ENCODE data around the gene NPM3. TPM values are rescaled to one million over a fixed set of nuclear protein-coding genes. Genes with fewer than 3 reads are reported as not detected.

NPM3 gene
- total RNA-seq, 1 donor from 2014 or later, result 45.2 TPM

DNA sequence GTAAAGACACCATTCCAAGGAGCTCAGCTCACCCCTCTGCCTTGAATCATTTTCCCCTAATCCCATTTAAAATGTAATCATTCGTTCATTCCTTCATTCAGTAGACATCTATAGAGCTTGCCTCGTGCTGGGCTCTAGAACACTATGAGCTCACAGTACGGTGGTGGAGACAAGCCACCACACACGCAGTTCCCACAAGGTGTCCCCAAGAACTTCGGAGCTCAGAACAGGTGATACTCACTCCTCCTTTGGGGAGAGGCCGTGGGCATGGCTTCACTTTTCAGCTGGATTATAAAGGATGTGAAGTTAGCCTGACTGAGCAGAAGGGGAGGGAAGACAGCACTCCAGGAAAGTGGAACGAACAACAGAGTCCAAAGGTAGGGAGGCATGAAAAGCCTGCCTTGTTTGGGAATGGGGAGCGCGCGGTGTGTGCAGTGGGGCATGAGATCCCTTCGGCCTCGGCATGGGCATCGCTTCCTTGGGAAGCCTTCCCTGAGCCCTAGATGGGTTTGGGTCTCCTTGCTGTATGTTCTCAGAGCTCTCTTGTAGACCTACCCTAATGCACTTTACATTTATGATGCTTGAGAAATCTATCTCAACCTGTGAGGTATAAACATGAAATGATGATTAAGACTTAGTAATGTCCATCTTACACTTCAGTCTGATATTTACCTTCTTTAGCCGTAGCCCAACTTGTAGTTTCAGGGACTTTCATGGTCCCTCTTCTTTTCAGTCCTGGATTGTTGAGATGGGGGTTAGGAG is 35.8 kb upstream of the NPM3 start:
- H3K27me3 Mint-ChIP-seq (ENCODE audit: low read depth), result no peaks in the 10 kb centered on the region
- DNase-seq (ENCODE audit: low spot score in 2 of 2, unreplicated experiment in 2 of 2), result peak in 1 of 2 experiments; percentile 50
- peaks cover 33% of the 10 kb centered on the region for H3K4me1 Mint-ChIP-seq
- H3K4me3 Mint-ChIP-seq, result peak overlapping the region; percentile 98
- H3K9me3 Mint-ChIP-seq, result no peaks in the 10 kb centered on the region
- TF ChIP-seq, protein P1, sequence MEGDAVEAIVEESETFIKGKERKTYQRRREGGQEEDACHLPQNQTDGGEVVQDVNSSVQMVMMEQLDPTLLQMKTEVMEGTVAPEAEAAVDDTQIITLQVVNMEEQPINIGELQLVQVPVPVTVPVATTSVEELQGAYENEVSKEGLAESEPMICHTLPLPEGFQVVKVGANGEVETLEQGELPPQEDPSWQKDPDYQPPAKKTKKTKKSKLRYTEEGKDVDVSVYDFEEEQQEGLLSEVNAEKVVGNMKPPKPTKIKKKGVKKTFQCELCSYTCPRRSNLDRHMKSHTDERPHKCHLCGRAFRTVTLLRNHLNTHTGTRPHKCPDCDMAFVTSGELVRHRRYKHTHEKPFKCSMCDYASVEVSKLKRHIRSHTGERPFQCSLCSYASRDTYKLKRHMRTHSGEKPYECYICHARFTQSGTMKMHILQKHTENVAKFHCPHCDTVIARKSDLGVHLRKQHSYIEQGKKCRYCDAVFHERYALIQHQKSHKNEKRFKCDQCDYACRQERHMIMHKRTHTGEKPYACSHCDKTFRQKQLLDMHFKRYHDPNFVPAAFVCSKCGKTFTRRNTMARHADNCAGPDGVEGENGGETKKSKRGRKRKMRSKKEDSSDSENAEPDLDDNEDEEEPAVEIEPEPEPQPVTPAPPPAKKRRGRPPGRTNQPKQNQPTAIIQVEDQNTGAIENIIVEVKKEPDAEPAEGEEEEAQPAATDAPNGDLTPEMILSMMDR (IDR thresholded peaks at IDR 0.05; ENCODE audit: unreplicated experiment), result no peak
- peak overlapping the region; percentile 99 for H3K27ac Mint-ChIP-seq
- H3K36me3 Mint-ChIP-seq, result no peaks in the 10 kb centered on the region

DNA sequence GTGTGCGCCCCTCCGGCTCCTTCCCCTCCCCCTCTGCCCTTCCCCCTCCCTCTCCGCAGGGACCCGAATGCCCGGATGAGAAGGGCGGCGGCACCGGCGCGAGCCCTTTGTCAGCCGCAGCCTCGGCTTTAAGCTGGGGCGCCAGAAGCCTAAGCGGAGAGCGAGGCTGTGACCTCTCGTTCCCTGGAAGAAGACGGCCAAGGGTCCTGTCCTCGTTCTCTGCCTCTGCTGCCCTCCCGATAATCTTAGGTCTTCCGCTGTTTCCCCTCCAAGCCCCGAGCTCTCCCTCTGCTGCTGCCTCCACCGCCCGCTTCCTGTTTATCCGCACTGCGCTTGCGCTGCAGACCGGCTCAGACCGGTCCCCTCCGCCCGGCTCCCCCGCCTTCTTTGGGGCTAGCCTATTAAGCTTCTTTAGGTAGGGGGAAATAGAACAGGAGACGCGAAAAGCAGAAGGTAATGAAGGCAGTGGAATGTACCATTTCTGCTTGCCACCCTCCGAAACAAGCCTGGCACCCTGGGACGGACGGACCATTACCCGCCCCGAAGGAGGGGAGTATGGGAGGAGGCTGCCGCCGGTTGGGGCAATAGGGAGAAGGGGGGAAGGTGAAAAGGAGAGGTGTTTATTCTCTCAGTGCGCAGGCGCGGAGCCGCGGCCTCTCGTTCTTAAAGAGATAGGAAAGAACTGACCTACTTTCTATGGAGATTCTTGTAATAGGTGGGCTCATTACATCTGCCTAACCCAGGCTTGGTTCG is 35.0 kb upstream of the NPM3 start, which contains the start of gene OGA:
TSS of gene OGA (minus strand) at position 326 of the 753 bp plus-strand sequence. CDS start 422 bp downstream, outside the sequence.
- Mint-ChIP-seq H3K27me3 (ENCODE audit: low read depth) (no peaks in the 10 kb centered on the region), H3K9me3 (no peaks in the 10 kb centered on the region), H3K4me3 (peak within 1 kb of the TSS; percentile 98), H3K27ac (peak within 1 kb of the TSS; percentile 99), H3K36me3 (no peaks in the 10 kb centered on the region), H3K4me1 (peaks cover 40% of the 10 kb centered on the region)
- DNase-seq (ENCODE audit: low spot score in 2 of 2, unreplicated experiment in 2 of 2), result peak; percentile 97
- TF ChIP-seq, protein P1 (IDR thresholded peaks at IDR 0.05; ENCODE audit: unreplicated experiment), result no peak

DNA sequence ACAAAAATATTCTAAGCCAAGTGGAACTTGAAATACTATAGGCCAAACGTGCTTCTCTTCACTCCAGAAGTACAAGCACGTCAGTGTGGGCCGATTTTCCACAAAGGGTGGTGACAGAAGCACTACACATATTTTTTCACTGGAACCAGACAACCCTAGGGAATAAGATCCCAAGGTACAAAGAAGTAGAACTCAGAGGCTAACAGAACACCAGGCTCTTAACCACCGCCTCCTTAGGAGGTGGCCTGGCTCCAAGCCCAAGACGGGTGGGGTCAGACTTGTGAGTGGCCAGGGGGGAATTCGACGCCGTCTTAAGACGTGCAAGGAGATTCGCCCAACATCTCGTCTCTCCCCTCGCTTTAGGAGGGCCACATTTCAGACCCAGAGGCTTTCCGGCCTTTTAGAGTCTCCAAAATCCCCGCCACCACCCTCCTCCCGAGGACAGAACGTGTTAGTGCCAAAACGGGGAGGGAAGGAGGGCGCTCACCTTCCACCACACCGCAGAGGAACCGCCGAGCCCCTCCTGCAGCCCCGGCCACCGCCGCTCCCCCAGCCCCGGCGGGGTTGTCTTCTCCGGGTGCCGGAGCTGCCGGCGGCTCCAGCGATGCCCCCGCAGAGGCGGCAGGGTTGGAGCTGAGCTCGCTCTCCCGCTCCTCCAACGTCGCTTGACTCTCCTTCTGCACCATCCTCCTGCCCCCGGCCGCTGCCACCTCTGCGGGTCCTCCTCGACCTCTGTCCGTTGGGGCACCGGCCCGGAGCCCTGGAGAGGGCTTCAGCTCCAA is 34.3 kb upstream of the NPM3 start:
- Mint-ChIP-seq H3K4me3 (peak overlapping the region; percentile 98), H3K27ac (peak overlapping the region; percentile 99), H3K9me3 (no peaks in the 10 kb centered on the region), H3K4me1 (peaks cover 41% of the 10 kb centered on the region), H3K36me3 (peaks cover 2% of the 10 kb centered on the region), H3K27me3 (ENCODE audit: low read depth) (no peaks in the 10 kb centered on the region)
- peak in 1 of 2 experiments; percentile 62 for DNase-seq (ENCODE audit: low spot score in 2 of 2, unreplicated experiment in 2 of 2)
- TF ChIP-seq, protein P1 (IDR thresholded peaks at IDR 0.05; ENCODE audit: unreplicated experiment), result no peak

DNA sequence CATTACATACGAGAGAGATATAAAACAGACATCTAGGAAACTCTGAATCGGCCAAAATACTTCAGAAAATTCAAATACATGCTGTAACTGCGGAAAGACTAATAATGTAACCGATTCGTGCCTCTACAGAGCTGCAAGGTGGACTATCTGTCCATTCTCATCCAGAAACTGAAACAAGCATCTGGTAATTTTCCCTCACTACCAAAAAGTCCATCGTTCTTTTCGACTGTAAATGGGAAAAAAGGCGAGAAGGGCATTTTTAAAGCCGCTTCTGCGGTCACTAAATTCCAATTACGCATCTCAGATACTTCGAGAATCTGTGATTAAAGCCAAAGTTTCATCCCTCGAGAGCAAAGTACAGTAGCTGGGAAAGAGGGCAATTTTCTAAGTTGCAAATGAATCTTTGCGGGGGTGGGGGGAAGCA is 33.7 kb upstream of the NPM3 start:
- TF ChIP-seq, protein P1 (IDR thresholded peaks at IDR 0.05; ENCODE audit: unreplicated experiment), result no peak
- DNase-seq (ENCODE audit: low spot score in 2 of 2, unreplicated experiment in 2 of 2), result no peak
- Mint-ChIP-seq H3K27me3 (ENCODE audit: low read depth) (no peaks in the 10 kb centered on the region), H3K4me3 (peak overlapping the region; percentile 98), H3K36me3 (peaks cover 2% of the 10 kb centered on the region), H3K27ac (peak overlapping the region; percentile 99), H3K4me1 (peaks cover 41% of the 10 kb centered on the region), H3K9me3 (no peaks in the 10 kb centered on the region)

DNA sequence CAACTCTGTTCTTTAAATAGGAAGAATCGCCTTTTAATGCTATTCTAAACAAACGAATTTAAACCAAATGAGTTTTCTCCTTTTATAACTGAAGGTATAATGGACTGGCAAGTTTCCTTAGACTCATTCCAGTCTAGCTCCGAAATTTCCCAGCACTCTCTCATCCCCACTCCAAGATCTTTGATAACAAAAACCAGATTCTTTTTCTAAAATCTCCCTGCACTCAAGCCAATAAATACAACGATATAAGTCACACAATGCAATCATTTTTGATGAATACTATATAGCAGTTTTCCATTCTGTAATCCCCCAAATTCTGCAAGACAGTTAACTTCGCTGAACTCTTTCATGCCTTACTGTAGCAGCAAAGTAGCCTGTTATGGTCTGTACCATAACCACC is 33.1 kb upstream of the NPM3 start:
- Mint-ChIP-seq H3K27ac (peak overlapping the region; percentile 99), H3K9me3 (no peaks in the 10 kb centered on the region), H3K4me3 (peak overlapping the region; percentile 98), H3K4me1 (peaks cover 41% of the 10 kb centered on the region), H3K36me3 (peaks cover 3% of the 10 kb centered on the region), H3K27me3 (ENCODE audit: low read depth) (no peaks in the 10 kb centered on the region)
- TF ChIP-seq, protein P1 (IDR thresholded peaks at IDR 0.05; ENCODE audit: unreplicated experiment), result no peak
- no peak for DNase-seq (ENCODE audit: low spot score in 2 of 2, unreplicated experiment in 2 of 2)
